ENCODE data around the gene SEMA3F. TPM values are rescaled to one million over a fixed set of nuclear protein-coding genes. Genes with fewer than 3 reads are reported as not detected.

The SEMA3F gene
- total and polyA plus RNA-seq, 2 of the 4 experiments (the other 2 are of a cell fraction), result 7.3 to 23.3 TPM

DNA sequence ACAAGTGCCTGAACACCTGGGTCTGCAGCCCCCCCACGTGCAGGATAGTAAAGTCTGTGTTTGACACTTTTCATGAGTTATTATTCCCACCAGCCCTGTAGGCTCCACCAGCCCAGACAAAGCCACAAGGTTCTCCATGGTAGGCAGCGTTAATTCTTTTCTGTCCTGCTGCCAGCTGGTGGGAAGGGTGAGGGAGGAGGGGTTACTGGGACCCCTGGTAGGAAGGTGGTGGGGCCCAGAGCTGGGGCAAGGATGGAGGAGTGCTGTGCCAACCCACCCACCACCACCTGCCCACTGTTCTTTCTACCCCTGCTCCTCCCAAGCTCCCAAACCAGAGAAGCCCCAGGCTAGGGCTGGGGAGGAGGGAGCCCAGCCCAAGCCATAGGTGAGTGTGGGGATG, 20.8 kb upstream of the SEMA3F start:
- peaks cover 11% of the 10 kb centered on the region for H3K4me1 ChIP-seq (ENCODE audit: control insufficient read depth, insufficient read depth, low read length)
- no peak overlapping the region for H3K56ac ChIP-seq (ENCODE audit: extremely low read depth, insufficient read depth, low read length)
- CTCF ChIA-PET, result no interaction called here
- H2BK120ac ChIP-seq (ENCODE audit: low read depth, low read length), result no peak overlapping the region
- ATAC-seq (ENCODE audit: low read depth) (no peak), DNase-seq (no peak)
- H2AK5ac ChIP-seq (ENCODE audit: low read depth, low read length), result no peak overlapping the region
- POLR2A ChIA-PET (ENCODE audit: unreplicated experiment), result no interaction called here
- no peak overlapping the region for H2AFZ ChIP-seq (replicated peaks; ENCODE audit: low read length, poor library complexity)
- no peak overlapping the region for H4K8ac ChIP-seq (ENCODE audit: low read depth in 2 of 2, low read length in 2 of 2)
- H2BK5ac ChIP-seq (ENCODE audit: low read depth, low read length, poor library complexity, severe bottlenecking), result no peak overlapping the region
- no peak overlapping the region for H2BK15ac ChIP-seq (ENCODE audit: low read depth, low read length)
- no peak overlapping the region for H2BK20ac ChIP-seq (ENCODE audit: low read depth, low read length)
- no peak overlapping the region for H4K5ac ChIP-seq (ENCODE audit: low read depth, low read length)
- H3K79me1 ChIP-seq (ENCODE audit: low read depth in 1 of 2, low read length in 2 of 2), result no peaks in the 10 kb centered on the region
- no peak overlapping the region for H3K23ac ChIP-seq (ENCODE audit: low read depth, low read length)
- dilution Hi-C loops (cut with HindIII; ENCODE audit: low sequenced_read_pairs, unreplicated experiment) (no loop called here), in situ Hi-C loops (cut with MboI; ENCODE audit: low sequenced_read_pairs) (no loop called here), intact Hi-C loops (cut with micrococcal nuclease) (no loop called here)
- no CpG with 5 or more reads among the region's 2 CpGs for WGBS, 2 experiments (ENCODE audit: extremely low coverage in 2 of 2, insufficient read length in 1 of 2)
- no peak overlapping the region for H3K27ac ChIP-seq (ENCODE audit: insufficient read depth, low read length)
- no peak overlapping the region for H3K4me3 ChIP-seq (ENCODE audit: insufficient read depth, low read depth, low read length)
- H3K14ac ChIP-seq (replicated peaks; ENCODE audit: low read depth, low read length), result no peak overlapping the region
- no peak overlapping the region for H3K4me2 ChIP-seq (ENCODE audit: low read depth, low read length)
- no peaks in the 10 kb centered on the region for H3K36me3 ChIP-seq (ENCODE audit: control insufficient read depth, insufficient read depth, low read length)
- no peak overlapping the region for H4K91ac ChIP-seq (ENCODE audit: insufficient read depth, low read depth, low read length)
- peaks cover 14% of the 10 kb centered on the region; the same call in 1 of the 2 replicates for H3K27me3 ChIP-seq (ENCODE audit: control insufficient read depth, insufficient read depth, low read length)
- H3K9me1 ChIP-seq (ENCODE audit: insufficient read depth, low read length), result peaks cover 11% of the 10 kb centered on the region; the same call in 1 of the 2 replicates
- H3K9ac ChIP-seq (ENCODE audit: low read depth, low read length), result no peak overlapping the region
- H3K18ac ChIP-seq (ENCODE audit: low read depth, low read length), result no peak overlapping the region
- no peak for TF ChIP-seq CHD1 (IDR thresholded peaks at IDR 0.05; ENCODE audit: low read depth, low read length)
- no peak for TF ChIP-seq MXI1 (IDR thresholded peaks at IDR 0.05; ENCODE audit: borderline replicate concordance, low read depth, low read length)
- no peak for TF ChIP-seq CEBPB (IDR thresholded peaks at IDR 0.05; ENCODE audit: low read depth, low read length)
- no peak for TF ChIP-seq RAD21 (IDR thresholded peaks at IDR 0.05; ENCODE audit: low read length)
- no peak for TF ChIP-seq RCOR1 (IDR thresholded peaks at IDR 0.05; ENCODE audit: insufficient replicate concordance, low read length)
- TF ChIP-seq RFX5 (IDR thresholded peaks at IDR 0.05; ENCODE audit: low read depth, low read length), result no peak
- TF ChIP-seq, protein P1, sequence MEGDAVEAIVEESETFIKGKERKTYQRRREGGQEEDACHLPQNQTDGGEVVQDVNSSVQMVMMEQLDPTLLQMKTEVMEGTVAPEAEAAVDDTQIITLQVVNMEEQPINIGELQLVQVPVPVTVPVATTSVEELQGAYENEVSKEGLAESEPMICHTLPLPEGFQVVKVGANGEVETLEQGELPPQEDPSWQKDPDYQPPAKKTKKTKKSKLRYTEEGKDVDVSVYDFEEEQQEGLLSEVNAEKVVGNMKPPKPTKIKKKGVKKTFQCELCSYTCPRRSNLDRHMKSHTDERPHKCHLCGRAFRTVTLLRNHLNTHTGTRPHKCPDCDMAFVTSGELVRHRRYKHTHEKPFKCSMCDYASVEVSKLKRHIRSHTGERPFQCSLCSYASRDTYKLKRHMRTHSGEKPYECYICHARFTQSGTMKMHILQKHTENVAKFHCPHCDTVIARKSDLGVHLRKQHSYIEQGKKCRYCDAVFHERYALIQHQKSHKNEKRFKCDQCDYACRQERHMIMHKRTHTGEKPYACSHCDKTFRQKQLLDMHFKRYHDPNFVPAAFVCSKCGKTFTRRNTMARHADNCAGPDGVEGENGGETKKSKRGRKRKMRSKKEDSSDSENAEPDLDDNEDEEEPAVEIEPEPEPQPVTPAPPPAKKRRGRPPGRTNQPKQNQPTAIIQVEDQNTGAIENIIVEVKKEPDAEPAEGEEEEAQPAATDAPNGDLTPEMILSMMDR (conservative IDR thresholded peaks at IDR 0.05; ENCODE audit: low read depth, low read length), result no peak
- TF ChIP-seq NFE2L2 (IDR thresholded peaks at IDR 0.05; ENCODE audit: low read depth, low read length), result no peak
- TF ChIP-seq POLR2A (IDR thresholded peaks at IDR 0.05; ENCODE audit: low read depth, low read length), result no peak
- no peak for TF ChIP-seq MAZ (IDR thresholded peaks at IDR 0.05; ENCODE audit: borderline replicate concordance, low read depth, low read length)
- TF ChIP-seq SMC3 (IDR thresholded peaks at IDR 0.05; ENCODE audit: low read depth, low read length), result no peak
- TF ChIP-seq BHLHE40 (IDR thresholded peaks at IDR 0.05; ENCODE audit: low read depth, low read length), result no peak
- no peak for TF ChIP-seq FOS (IDR thresholded peaks at IDR 0.05; ENCODE audit: low read depth, low read length)
- TF ChIP-seq, protein P2, sequence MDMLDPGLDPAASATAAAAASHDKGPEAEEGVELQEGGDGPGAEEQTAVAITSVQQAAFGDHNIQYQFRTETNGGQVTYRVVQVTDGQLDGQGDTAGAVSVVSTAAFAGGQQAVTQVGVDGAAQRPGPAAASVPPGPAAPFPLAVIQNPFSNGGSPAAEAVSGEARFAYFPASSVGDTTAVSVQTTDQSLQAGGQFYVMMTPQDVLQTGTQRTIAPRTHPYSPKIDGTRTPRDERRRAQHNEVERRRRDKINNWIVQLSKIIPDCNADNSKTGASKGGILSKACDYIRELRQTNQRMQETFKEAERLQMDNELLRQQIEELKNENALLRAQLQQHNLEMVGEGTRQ (IDR thresholded peaks at IDR 0.05; ENCODE audit: low read depth, low read length), result no peak
- no peaks in the 10 kb centered on the region for H3K9me3 ChIP-seq (ENCODE audit: control insufficient read depth, insufficient read depth, low read length)
- no peak overlapping the region for H2AK9ac ChIP-seq (replicated peaks; ENCODE audit: low read depth, low read length, poor library complexity)
- no peaks in the 10 kb centered on the region for H4K20me1 ChIP-seq (ENCODE audit: insufficient read depth, low read length)
- H3K4ac ChIP-seq (ENCODE audit: low read depth, low read length), result no peak overlapping the region
- BruUV-seq (replicated peaks), result no TSS peak
